Umbilical cord (tissue), 2 donors: ENCODE measurements around the gene LHFPL6. TPM values are rescaled to one million over a fixed set of nuclear protein-coding genes. Genes with fewer than 3 reads are reported as not detected.

ENCODE experiments used
- DNase-seq: peaks from one replicate; pipeline ENCODE4 v3.0.0-alpha.2; 2015; ENCODE audit warnings: low spot score
- total RNA-seq: library from RNA; depleted of rRNA; stranded (reverse); fragments of >200 nt; gene quantifications from one replicate; pipeline ENCODE4 v1.2.3, GENCODE V29; 2014; ENCODE audit warnings: low replicate concordance; ENCODE audit not compliant: insufficient read depth

LHFPL6 gene
- total RNA-seq, 1 donor from 2014 or later = 141 TPM

DNA sequence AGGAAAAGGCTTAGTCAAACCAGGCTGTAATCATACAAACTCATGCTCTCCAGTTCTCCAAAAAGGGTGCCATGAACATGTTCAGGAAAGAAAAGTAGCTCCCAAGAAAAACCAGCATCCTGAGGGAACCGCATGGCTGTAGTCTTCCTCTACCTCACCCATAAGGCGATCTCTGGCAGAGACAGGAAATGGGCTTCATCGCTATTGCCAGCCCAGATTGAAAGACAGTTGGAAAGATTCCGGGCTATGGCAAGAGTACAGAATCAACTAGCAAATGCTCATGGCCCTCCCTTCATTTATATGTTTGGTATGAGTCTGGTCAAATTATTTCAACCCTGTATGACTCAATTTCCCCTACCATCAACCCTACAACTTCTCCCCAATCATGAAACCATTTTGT, 140.1 kb downstream of the LHFPL6 start:
- DNase-seq = no peak

- peak; percentile 50 for DNase-seq
Measured at GRCh38 chr13:39462428-39462827, 140.6 kb downstream of the LHFPL6 start.

DNA sequence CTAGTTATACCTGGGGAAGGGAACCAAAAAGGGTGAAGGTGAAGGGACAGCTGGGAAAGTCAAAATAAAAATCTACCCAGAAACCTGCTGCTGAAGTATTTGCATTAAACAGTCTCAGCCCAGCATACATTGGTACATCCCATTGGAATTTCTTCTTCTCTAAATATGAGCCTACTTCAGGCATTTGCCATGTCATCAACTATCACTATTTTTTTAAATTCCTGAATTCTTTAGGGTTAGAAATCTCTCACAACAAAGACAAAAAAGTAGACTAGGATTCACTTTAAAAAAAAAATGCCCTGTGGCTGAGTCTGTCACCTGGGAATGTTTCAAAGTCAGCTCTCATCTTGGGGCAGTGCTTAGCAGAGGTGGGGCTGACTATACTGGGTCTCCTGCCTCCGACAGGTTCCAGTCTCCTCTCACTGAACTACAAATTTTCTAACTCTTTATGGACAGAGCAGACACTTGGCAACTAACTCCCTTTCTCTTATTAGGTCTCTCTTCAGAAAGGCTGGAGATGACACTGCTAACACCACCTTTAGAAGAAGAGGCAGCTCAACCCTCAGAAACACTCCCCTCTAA, 141.2 kb downstream of the LHFPL6 start:
- peak; percentile 36 for DNase-seq

DNA sequence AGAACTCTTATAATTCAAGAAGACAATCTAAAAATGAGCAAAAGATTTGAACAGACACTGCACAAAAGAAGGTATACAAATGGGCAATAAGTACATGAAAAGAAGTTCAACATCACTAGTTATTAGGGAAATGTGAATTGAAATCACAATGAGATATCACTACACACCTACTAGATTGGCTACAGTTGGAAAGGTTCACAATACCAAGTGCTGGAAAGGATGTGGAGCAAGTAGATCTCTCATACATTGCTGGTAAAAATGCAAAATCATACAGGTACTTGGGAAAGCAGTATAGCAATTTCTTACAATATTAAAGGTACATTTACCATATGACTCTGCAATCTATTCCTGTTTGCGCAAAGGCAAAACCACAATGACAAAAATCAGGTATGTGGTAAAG, 145.7 kb downstream of the LHFPL6 start:
- DNase-seq = no peak

GRCh38 chr13:39455521-39456175, 147.3 kb downstream of the LHFPL6 start:
- DNase-seq = peak; percentile 20

- no peak for DNase-seq
Measured at GRCh38 chr13:39452834-39453233, 150.2 kb downstream of the LHFPL6 start.

DNA sequence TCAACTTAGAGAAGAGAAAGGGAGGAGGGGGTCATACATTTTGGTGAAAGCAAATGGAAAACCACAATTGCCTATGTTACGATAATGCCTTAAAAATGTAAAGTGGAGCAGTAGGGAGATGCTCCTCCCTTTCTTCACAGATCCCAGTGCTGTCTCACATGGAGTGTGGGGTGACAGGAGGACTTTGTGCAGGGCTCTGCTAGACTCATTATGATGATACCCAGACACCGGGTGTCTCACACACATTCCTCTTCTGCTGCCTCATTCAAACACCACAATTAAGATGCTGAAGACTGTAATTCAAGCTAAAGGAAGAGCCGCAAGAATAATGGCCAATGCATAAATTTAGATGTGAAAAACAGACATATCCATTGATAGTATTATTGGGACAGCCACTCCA, 150.6 kb downstream of the LHFPL6 start:
- DNase-seq = peak; percentile 55

GRCh38 chr13:39451860-39452301, 151.1 kb downstream of the LHFPL6 start:
- peak; percentile 21 for DNase-seq

DNA sequence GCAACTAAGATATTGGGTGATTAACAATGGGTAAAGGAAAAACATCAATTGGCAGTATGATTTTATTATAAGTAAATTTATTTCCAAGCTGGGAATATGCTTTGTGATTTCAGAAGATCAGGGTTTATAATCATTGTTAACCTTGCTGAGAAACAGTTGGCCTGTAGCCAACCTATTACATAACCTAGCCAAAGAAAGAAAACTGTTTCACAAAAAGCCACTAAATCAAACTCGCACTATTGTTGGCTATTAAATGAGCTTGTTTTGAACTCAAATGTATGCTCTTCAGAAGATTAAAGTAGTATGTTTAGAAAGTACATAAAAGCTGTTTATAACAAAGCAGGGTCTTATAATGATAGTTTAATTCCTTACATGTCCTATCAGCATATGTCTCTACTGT, 151.7 kb downstream of the LHFPL6 start:
- peak; percentile 15 for DNase-seq

GRCh38 chr13:39450176-39450575, 152.8 kb downstream of the LHFPL6 start:
- no peak for DNase-seq

- peak; percentile 38 for DNase-seq
Measured at GRCh38 chr13:39448834-39449233, 154.2 kb downstream of the LHFPL6 start.

- no peak for DNase-seq
Measured at GRCh38 chr13:39446865-39447264, 156.1 kb downstream of the LHFPL6 start.

DNA sequence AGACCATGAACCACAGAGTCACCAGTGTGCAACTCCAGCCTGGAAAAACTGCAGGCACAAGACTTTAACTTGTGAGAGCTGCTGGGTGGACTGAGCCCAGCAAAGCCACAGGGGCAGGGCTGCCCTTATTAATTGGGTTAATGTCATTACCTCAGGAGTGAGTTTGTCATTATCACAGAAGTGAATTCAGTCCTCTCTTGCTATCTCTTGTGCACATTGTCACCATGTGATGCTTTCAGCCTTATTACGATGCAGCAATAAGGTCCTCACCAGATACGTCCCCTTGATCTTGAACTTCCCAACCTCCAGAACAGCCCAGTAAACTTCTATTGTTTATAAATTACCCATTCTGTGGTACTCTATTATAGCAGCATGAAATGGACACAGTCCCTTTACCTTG, 158.1 kb downstream of the LHFPL6 start:
- DNase-seq = no peak

DNA sequence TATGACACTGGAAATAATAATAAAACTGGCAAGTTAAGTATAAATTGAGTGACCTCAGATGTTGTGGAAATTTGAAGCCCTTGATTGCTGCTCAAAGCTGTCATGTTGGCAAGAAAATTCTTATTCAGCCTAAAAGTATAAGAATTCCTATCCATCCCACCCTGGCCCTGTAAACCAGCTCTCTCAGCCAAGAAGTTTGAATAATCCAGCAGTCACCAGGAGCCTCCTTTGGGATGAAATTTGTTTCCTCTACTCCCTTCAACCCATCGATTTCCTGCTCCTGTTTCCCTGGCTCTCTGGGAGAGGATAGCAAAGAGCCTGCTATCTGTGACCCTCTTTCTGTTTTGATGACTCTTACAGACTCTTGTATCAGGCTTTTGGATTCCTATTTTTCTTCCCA, 169.3 kb downstream of the LHFPL6 start:
- no peak for DNase-seq

DNA sequence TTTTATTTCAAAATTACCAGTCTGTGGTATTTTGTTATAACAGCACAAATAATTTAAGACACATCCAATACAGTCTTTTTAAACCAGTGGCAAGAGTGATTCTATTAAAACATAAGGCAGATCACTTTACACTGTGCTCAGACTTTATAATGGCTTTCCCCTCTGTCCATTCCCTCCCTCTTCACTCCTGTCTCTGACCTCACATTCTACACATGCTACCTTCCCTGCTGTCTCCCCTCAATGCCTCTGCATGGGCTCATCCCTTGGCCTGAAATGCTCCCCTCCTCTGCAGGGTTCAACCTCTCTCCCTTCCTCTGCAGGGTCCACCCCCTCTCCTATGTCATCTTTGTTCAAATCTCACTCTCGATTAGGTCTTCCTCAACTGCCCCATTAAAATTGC, 170.8 kb downstream of the LHFPL6 start:
- no peak for DNase-seq

DNA sequence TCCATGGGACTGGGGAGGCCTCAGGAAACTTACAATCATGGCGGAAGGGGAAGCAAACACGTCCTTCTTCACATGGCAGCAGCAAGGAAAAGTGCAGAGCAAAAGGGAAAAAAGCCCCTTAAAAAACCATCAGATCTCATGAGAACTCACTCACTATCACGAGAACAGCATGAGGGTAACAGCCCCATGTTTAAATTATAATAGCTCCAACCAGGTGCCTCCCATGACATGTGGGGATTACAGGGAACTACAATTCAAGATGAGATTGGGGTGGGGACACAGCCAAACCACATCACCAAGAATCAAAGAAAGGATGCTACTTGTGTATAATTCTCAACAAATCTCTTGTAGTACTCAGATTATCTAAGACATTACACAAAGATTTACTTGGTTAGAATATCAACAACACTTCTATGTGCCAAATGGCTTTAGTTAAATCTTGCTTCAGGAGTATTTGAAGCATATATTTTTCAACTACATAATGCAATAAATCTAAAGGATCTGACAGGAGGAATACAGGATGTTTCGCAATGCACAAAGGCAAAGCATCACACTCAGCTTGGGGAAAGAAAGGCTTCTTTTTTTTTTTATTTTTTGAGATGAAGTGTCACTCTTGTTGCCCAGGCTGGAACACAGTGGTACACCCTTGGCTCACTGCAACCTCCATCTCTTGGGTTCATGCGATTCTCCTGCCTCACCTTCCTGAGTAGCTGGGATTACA, 180.0 kb downstream of the LHFPL6 start:
- peak; percentile 36 for DNase-seq

DNA sequence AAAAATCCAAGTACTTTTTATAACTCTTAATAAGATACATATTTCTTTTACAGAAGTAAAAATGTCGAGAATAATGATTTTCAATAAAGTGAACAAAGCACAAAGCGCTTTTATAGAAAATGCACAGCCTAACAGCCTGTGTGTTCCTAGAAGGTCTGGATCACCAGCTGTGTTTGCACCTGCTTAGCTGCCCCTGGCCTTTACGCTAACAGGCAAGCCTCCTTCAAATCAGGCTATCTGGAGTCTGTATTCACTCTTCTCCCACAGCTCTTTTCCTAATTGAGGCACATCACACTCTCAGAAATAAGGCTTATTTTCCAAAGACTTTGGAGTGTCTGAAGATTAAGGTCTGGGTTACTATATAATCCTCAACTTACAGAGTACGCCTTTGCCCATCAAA, 183.1 kb downstream of the LHFPL6 start:
- no peak for DNase-seq

- no peak for DNase-seq
Measured at GRCh38 chr13:39419068-39419467, 183.9 kb downstream of the LHFPL6 start.

GRCh38 chr13:39418424-39418823, 184.6 kb downstream of the LHFPL6 start:
- DNase-seq = no peak

GRCh38 chr13:39417643-39418042, 185.3 kb downstream of the LHFPL6 start:
- peak; percentile 58 for DNase-seq

- DNase-seq = no peak
Measured at GRCh38 chr13:39417131-39417530, 185.9 kb downstream of the LHFPL6 start.

DNA sequence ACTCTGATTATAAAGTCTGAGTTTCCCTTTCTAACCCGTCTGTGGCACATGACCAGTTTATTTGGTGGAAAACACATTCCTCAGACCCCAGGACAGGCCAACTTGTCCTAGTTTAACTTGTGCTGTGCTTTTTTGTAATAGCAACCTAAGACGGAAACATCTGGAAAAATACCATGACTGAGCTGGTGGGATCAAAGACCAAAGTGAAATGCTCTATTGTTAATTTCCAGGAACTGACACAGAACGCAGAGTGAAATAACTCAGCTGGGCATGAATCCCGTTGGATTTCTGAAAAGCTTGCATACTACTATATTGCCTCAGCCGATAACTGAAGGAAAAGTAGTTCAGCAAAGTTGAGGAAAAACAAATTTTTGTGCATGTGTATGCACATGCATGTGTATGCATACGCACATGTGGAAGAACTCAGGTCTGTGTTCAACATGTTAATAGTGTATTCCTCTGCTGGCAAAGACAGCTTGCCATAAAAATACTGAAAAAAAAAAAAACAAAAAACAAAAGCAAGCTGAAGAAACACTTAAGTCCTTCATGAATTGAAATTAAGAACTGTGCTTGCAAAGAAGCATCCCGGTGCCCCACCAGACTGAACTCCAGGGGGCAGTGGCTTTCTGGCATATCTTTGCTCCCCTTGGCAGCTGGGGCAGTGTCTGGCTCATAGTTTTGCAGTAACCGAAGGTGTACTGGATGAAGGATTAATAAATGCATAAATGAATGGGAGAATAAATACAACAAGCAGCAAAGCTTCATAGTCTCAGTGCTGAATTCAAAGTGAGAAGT, 187.8 kb downstream of the LHFPL6 start:
- peak; percentile 94 for DNase-seq
